GM12891 (cell line): ENCODE results near the gene CCDC34.

Experiments used
- POLR2A ChIP-seq: IDR thresholded peaks from 2 replicates; pipeline ENCODE4 v1.6.1; 2011; ENCODE audit warnings: low read depth, low read length, control low read depth
- POLR2AphosphoS5 ChIP-seq: IDR thresholded peaks from 2 replicates; pipeline ENCODE4 v1.6.1; 2011; ENCODE audit warnings: low read depth, low read length, control low read depth
- POU2F2 ChIP-seq: IDR thresholded peaks from 2 replicates; pipeline ENCODE4 v1.6.1; 2011; ENCODE audit warnings: low read depth, mild to moderate bottlenecking, control low read depth, low read length, moderate library complexity
- TAF1 ChIP-seq: IDR thresholded peaks from 2 replicates; pipeline ENCODE4 v1.6.1; 2011; ENCODE audit warnings: low read depth, low read length, control low read depth

DNA sequence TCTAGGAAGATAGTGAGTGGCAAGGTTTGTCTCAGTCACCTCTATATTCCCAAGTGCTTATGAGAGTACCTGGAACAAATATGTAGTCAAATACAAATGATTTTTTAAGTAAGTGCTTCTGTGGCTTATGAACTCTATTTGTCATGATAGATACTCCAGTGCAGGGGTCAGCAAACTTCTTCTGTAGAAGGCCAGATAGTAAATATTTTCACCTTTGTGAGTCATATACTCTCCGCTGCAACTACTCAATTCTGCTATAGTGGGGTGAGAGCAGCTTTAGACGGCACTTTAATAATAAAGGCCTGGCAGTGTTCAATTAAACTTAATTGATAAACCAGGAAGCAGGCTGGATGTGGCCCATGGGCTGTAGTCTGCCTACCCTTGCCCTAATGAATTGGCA is 12.4 kb upstream of the CCDC34 start:
- TF ChIP-seq POLR2AphosphoS5 (no peak), POLR2A (no peak), TAF1 (no peak), POU2F2 (no peak)
